ENCODE data around the gene JOSD1.

- TF ChIP-seq, protein P1, sequence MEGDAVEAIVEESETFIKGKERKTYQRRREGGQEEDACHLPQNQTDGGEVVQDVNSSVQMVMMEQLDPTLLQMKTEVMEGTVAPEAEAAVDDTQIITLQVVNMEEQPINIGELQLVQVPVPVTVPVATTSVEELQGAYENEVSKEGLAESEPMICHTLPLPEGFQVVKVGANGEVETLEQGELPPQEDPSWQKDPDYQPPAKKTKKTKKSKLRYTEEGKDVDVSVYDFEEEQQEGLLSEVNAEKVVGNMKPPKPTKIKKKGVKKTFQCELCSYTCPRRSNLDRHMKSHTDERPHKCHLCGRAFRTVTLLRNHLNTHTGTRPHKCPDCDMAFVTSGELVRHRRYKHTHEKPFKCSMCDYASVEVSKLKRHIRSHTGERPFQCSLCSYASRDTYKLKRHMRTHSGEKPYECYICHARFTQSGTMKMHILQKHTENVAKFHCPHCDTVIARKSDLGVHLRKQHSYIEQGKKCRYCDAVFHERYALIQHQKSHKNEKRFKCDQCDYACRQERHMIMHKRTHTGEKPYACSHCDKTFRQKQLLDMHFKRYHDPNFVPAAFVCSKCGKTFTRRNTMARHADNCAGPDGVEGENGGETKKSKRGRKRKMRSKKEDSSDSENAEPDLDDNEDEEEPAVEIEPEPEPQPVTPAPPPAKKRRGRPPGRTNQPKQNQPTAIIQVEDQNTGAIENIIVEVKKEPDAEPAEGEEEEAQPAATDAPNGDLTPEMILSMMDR (IDR thresholded peaks at IDR 0.05; ENCODE audit: extremely low read depth in 1 of 2, insufficient read depth in 1 of 2, low read depth in 1 of 2, low read length in 2 of 2), result no peak
- TF ChIP-seq MAX (IDR thresholded peaks at IDR 0.05; ENCODE audit: insufficient read depth, insufficient read length) (no peak), MYC (IDR thresholded peaks at IDR 0.05; ENCODE audit: low read depth, low read length) (no peak), POLR2AphosphoS5 (IDR thresholded peaks at IDR 0.05; ENCODE audit: insufficient read depth, low read depth, low read length) (no peak), EZH2 (IDR thresholded peaks at IDR 0.05; ENCODE audit: borderline replicate concordance, low read depth, low read length, severe bottlenecking) (no peak), POLR2A (IDR thresholded peaks at IDR 0.05; ENCODE audit: low read depth, low read length) (no peak), JUN (IDR thresholded peaks at IDR 0.05; ENCODE audit: borderline replicate concordance, insufficient read depth, insufficient read length, low read depth) (no peak)
Measured at GRCh38 chr22:38704654-38705234, 4.0 kb upstream of the JOSD1 start.
